ENCODE results near the gene SLC24A2. TPM values are rescaled to one million over a fixed set of nuclear protein-coding genes. Genes with fewer than 3 reads are reported as not detected.

Gene SLC24A2
- total RNA-seq, 1 experiment from 2014 or later, result not detected

DNA sequence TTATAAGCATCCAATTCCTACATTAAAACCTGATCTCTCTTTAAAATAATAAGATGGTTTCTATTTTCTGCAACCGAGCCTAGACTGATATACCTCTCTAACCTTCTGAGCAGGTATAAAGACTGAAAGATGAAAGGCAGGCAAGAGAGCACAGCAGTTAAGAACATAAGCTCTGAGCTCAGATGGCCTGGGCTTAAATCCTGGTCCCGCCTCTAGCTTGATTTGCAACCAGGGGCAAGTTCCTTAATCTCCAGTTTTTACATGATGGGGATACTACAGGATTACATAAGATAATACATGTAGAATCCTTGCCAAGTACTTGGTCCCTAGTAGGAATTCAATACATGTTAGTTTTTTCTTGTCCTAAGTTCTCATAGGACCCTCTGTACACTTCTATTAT, 33.9 kb downstream of the SLC24A2 start:
- Histone ChIP-seq H3K27me3 (replicated peaks; ENCODE audit: control insufficient read depth, insufficient read depth, low read length) (no peaks in the 10 kb centered on the region; the same call in 1 of the 2 replicates), H3K4me3 (ENCODE audit: low read depth, low read length) (no peak overlapping the region), H3K36me3 (ENCODE audit: control insufficient read depth, insufficient read depth, low read length) (no peaks in the 10 kb centered on the region), H3K9me3 (no peaks in the 10 kb centered on the region), H3K4me1 (no peaks in the 10 kb centered on the region)
- no peaks in the 10 kb centered on the region for H3K36me3 Mint-ChIP-seq (ENCODE audit: insufficient read depth, unreplicated experiment)
- H3K27ac Mint-ChIP-seq (ENCODE audit: unreplicated experiment), result no peak overlapping the region
- no peaks in the 10 kb centered on the region for H3K4me1 Mint-ChIP-seq (ENCODE audit: low read depth, unreplicated experiment)
- intact Hi-C loops (cut with micrococcal nuclease; ENCODE audit: unreplicated experiment), result no loop called here
- peaks cover 8% of the 10 kb centered on the region for H3K27me3 Mint-ChIP-seq (ENCODE audit: insufficient read depth, unreplicated experiment)
- ChIA-PET CTCF (no interaction called here), POLR2A (no interaction called here)
- TF ChIP-seq CTCF (IDR thresholded peaks at IDR 0.05; ENCODE audit: insufficient read depth in 1 of 2, low read depth in 1 of 2, low read length in 1 of 2, severe bottlenecking in 1 of 2, unreplicated experiment in 1 of 2), result no peak
- no peak for DNase-seq
- H3K4me3 Mint-ChIP-seq (ENCODE audit: unreplicated experiment), result no peak overlapping the region
- no peaks in the 10 kb centered on the region for H3K9me3 Mint-ChIP-seq (ENCODE audit: unreplicated experiment)
- no TSS peak for BruUV-seq (replicated peaks)

DNA sequence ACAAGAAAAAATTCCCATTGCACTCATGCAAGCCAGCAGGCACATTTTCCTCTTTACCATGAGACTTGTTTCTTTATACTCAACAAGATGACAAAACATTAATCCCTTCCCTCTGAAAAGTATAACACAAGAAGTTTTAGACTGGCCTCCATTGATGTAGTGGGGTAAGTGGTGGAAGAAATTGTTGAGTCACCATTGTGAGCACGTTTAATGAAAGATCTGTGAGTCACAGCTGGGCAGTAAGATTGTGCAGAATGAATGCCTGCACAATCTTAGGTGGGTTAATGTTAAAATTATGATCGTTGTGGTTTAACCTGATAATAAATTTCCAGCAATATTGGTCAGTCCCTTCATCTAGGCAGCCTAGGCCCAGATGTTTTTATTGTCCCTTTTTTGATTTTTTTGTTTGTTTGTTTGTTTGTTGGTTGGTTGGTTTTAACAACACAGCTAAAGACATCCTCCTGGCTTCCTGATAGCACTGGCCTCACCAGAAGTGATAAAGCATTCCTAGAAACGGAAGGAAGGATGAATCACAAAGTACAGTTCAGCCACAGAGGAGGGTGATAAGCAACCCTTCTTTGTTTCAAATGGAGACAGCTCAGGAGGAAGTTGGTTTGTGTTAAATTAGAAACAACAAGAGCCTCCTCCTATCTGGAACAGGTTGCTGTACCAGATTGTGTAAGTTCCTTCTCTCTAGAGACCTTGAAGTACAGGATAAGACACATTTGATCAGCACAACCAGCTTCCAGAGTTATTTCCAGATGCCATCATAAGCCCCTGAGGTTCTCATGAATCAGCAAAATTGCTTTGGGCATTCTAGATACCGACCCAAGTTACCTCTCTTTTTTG, 40.3 kb downstream of the SLC24A2 start:
- H3K27me3 Mint-ChIP-seq (ENCODE audit: insufficient read depth, unreplicated experiment), result peaks cover 7% of the 10 kb centered on the region
- H3K4me1 Mint-ChIP-seq (ENCODE audit: low read depth, unreplicated experiment), result no peaks in the 10 kb centered on the region
- Histone ChIP-seq H3K4me3 (ENCODE audit: low read depth, low read length) (no peak overlapping the region), H3K36me3 (ENCODE audit: control insufficient read depth, insufficient read depth, low read length) (no peaks in the 10 kb centered on the region), H3K4me1 (no peaks in the 10 kb centered on the region), H3K9me3 (no peaks in the 10 kb centered on the region), H3K27me3 (replicated peaks; ENCODE audit: control insufficient read depth, insufficient read depth, low read length) (no peaks in the 10 kb centered on the region; the same call in 1 of the 2 replicates)
- CTCF ChIA-PET, result no interaction called here
- no peaks in the 10 kb centered on the region for H3K9me3 Mint-ChIP-seq (ENCODE audit: unreplicated experiment)
- TF ChIP-seq CTCF (IDR thresholded peaks at IDR 0.05; ENCODE audit: insufficient read depth in 1 of 2, low read depth in 1 of 2, low read length in 1 of 2, severe bottlenecking in 1 of 2, unreplicated experiment in 1 of 2), result no peak
- intact Hi-C loops (cut with micrococcal nuclease; ENCODE audit: unreplicated experiment), result no loop called here
- no peak overlapping the region for H3K27ac Mint-ChIP-seq (ENCODE audit: unreplicated experiment)
- no peaks in the 10 kb centered on the region for H3K36me3 Mint-ChIP-seq (ENCODE audit: insufficient read depth, unreplicated experiment)
- POLR2A ChIA-PET, result no interaction called here
- DNase-seq, result no peak
- H3K4me3 Mint-ChIP-seq (ENCODE audit: unreplicated experiment), result no peak overlapping the region
- no TSS peak for BruUV-seq (replicated peaks)

DNA sequence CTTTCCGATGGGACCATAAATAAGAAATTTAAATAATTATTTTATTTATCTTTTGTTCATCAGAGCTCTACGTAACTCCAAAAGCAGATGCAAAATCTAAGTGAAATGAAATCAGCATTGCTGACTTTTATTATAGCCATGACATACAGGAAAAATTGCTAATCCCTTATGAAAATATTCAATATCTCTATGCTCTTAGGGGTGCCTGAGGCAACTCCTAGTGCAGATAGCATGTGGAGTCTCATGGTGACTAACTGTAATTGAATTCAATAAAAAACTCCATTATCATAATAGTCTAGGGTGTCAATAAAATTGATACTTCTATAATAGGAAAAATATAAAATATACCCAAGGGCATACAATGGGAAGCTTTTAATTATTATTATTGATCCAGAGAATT, 42.6 kb downstream of the SLC24A2 start:
- no peaks in the 10 kb centered on the region for H3K9me3 Mint-ChIP-seq (ENCODE audit: unreplicated experiment)
- Histone ChIP-seq H3K27me3 (replicated peaks; ENCODE audit: control insufficient read depth, insufficient read depth, low read length) (no peaks in the 10 kb centered on the region; the same call in 1 of the 2 replicates), H3K4me3 (ENCODE audit: low read depth, low read length) (no peak overlapping the region), H3K36me3 (ENCODE audit: control insufficient read depth, insufficient read depth, low read length) (no peaks in the 10 kb centered on the region), H3K9me3 (no peaks in the 10 kb centered on the region), H3K4me1 (no peaks in the 10 kb centered on the region)
- intact Hi-C loops (cut with micrococcal nuclease; ENCODE audit: unreplicated experiment), result no loop called here
- TF ChIP-seq CTCF (IDR thresholded peaks at IDR 0.05; ENCODE audit: insufficient read depth in 1 of 2, low read depth in 1 of 2, low read length in 1 of 2, severe bottlenecking in 1 of 2, unreplicated experiment in 1 of 2), result no peak
- peaks cover 2% of the 10 kb centered on the region for H3K27me3 Mint-ChIP-seq (ENCODE audit: insufficient read depth, unreplicated experiment)
- no TSS peak for BruUV-seq (replicated peaks)
- H3K27ac Mint-ChIP-seq (ENCODE audit: unreplicated experiment), result no peak overlapping the region
- CTCF ChIA-PET, result no interaction called here
- DNase-seq, result no peak
- H3K36me3 Mint-ChIP-seq (ENCODE audit: insufficient read depth, unreplicated experiment), result no peaks in the 10 kb centered on the region
- no peak overlapping the region for H3K4me3 Mint-ChIP-seq (ENCODE audit: unreplicated experiment)
- H3K4me1 Mint-ChIP-seq (ENCODE audit: low read depth, unreplicated experiment), result no peaks in the 10 kb centered on the region
- POLR2A ChIA-PET, result no interaction called here
